HG03565 (cell line): Measurements from ENCODE around the gene KCNJ3.

Experiments
- ATAC-seq: cut with Tn5 transposase; IDR thresholded peaks from one replicate; pipeline ENCODE4 v1.9.1; 2021; ENCODE audit warnings: mild to moderate bottlenecking, moderate library complexity; ENCODE audit not compliant: unreplicated experiment

The KCNJ3 gene

GRCh38 chr2:154698296-154698720 is at the start of gene KCNJ3:
KCNJ3 (plus strand) TSS chr2:154698695; CDS start chr2:154698776, 81 bp downstream.
- ATAC-seq: no peak

DNA sequence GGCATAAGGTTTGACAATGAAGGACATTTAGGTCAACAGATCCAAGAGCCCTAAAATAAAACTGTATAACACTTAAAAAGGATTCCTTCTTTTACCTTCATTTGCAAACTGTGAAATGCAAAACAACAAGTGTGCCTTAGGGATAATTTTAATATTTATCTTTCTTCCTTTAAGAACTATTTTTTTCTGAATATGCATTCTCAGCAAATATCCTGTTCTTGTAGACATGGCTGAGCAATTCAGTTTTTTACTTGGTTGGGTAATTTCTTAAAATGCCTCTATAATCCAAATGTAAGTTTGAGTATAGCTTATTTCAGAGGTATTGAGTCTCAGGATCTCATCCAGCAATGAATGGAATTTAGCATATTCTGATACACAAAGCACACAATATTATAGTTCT is 43.0 kb upstream of the KCNJ3 start:
- no peak for ATAC-seq

DNA sequence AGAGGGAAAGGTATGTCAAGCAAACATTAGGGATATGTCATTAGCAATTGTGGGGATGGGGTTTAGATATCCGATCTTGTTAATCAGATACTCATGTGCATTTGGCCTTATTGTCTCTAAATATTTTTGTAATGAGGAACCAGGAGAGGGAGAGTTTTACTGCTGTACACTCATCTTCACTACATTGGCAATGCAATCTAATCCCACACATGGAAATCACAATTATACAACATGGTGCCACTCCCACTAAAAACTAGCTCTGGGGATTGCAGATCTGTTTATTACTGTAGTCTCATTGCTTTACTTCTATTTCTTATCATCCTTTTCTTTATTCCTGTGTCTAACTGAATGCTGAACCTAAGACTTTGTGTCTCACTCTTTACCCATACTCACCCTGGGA is 39.6 kb upstream of the KCNJ3 start:
- no peak for ATAC-seq

- no peak for ATAC-seq
These were observed 34.2 kb upstream of the KCNJ3 start for GRCh38 chr2:154664248-154664647.

DNA sequence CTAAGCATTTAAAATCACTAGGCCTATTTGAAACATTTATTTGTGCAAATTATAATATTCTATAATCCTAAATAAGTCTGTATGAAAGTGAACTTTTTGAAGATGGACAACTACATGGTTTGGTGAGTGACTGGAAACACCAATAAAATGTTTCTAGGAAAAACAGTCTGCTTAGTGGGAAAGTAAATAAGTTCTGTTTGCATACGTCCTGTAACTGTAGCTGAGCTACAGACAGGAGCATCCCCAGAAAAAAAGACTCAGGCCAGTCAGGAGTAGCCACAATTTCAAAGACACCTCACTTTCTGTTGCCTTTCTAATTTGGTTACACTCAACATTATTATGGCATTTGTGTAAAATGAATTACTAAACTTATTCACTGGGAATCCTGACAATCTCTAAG is 28.4 kb upstream of the KCNJ3 start:
- ATAC-seq: no peak

GRCh38 chr2:154673694-154674093 is 24.8 kb upstream of the KCNJ3 start:
- no peak for ATAC-seq

DNA sequence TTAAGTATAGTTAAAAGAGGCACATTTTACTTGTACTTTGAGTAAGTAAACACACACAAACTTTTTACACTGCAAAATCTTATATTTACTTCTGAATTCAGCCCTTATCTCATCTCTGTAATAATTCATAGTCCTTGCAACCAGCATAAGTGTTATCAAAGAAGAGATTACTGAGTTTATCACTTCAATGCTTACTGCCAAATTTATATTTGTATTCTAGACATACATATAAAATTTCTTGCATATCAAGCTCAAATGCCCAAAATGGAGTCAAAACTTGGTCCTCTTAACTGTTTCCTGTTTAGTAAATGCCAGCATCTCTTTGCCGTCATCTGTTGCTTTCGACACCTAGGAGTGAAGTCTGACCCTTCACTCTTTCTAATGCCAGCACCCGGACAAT is 21.1 kb upstream of the KCNJ3 start:
- ATAC-seq: no peak

DNA sequence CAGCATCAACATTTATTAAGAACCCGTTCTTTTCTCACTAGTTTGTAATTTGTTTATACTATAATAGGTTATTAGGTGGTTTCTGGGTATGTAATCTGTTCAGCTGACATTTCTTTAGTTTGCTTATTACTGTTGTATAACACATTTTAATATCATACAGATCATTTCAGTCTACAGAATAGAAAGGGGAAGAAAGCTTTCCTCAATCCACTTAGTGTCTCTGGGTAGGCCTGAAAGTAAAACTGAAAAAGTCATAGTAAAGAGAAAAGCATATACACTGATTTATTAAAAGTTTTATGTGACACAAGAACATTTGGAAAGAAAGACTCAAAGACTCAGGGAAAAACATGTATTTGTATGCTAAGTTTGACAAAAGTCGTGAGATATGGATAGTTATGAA is 16.8 kb upstream of the KCNJ3 start:
- no peak for ATAC-seq

DNA sequence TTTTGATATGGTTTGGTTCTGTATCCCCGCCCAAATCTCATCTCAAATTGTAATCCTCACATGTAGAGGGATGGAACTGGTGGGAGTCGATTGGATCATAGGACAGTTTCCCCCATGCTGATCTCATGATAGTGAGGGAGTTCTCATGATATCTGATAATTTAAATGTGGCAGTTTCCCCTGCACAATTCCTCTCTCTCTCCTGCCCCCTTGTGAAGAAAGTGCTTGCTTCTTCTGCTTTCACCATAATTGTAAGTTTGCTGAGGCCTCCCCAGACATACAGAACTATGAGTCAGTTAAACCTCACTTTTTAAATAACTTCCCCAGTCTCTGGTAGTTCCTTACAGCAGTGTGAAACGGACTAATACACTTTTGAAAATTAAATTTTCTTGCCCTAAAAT is 12.3 kb upstream of the KCNJ3 start:
- no peak for ATAC-seq

DNA sequence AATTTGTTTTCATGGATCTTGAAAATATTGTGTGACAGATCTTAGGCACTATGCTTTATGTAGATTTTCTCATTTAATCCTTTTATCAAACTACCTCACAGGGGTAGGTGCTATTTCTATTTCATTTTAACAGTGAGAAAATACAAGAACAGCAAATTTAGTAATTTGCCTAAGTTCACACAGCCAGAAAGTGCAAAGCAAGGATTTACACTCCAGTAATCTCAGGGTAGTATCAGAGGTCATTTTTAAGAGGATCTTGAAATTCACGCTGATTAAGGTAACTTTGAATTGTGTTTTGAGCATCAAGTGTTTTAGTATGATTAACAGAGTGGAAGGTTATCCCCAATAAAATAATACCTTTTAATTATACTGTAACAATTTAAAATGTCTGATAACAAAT is 10.1 kb upstream of the KCNJ3 start:
- ATAC-seq: no peak

DNA sequence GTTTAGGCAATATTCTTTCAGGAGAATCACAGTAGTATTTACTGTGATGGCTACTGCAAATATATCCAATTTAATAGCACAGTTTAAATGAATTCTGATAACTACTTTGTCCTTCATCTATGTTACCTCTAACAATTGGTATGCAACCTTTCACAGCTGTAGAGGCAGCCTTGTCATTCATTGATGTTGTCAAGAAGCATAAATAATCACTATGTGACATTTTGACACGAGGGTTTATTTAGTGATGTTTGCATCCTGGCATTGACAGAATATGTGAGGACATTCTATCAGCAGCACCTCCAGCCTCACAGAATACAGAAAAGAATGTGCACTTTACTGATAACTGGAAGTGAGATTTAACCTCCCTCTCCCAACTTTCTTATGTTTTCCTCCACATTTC is 9.3 kb upstream of the KCNJ3 start:
- no peak for ATAC-seq

DNA sequence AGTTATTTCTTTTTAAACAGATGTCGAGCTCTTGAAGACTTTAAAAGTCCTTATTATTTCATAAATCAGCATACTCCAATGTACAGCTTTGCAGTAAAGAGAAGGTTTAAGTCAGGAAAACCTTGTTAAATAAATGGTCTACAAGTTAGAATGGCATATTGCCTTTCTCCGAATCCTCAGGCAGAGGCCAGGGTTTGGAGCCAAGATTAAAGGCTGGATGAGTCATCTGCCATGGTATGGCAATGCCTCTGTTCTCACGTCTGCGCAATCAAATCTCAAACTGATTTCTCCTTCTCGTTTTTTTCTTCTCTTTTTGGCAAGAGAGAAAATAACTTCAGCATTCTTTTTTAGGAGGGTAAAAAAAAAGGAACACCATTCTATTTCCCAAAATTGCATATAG is 5.6 kb upstream of the KCNJ3 start:
- ATAC-seq: no peak

DNA sequence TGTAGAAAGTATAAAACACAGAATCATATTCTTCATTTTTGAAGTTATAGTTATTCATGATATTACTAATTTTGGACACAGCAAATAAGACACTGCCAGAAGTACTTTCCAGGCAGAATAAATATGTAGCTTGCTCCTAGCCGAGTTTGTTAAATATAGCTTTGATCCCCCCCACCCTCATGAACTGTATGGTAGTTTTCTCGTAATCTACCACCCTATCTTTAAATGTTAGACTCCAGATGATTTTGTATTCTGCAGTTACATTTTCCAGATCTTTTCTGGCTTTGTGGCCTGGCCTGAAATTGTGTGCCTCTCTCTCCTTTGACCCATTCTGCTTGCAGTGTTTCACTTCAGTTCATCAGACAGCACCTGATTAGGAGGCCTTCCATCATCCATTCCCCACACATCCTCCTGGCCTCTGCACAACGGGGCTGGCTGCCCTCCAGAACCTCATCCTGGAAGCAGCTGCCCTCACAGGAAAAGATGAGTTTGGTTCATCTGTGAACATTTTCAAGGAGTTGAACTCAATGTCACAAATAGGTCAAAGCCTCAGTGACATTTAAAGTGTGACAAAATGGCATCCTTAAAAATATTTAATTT is 4.7 kb upstream of the KCNJ3 start:
- ATAC-seq: no peak

DNA sequence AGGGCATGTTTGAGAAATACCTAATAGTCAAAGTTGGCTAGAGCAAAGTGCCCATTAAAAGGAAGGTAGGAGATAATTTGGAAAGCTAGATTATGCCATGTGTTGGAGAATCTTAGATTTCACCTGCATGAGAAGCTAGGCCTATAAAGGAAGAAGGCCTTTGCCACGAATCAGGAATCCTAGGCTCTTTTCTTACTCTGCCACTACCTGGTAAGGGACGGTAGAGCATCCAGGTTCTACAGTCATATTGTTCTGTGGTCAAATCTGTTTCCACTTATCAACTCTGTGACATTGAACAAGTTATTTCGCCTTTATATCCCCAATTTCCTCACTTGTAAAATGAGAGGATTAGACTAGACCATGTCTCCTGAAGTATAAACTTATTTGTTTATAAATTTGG is 3.6 kb upstream of the KCNJ3 start:
- ATAC-seq: no peak

GRCh38 chr2:154696369-154696768 is 2.1 kb upstream of the KCNJ3 start:
- no peak for ATAC-seq

- ATAC-seq: no peak
These were observed 1.6 kb upstream of the KCNJ3 start for GRCh38 chr2:154696810-154697417.

DNA sequence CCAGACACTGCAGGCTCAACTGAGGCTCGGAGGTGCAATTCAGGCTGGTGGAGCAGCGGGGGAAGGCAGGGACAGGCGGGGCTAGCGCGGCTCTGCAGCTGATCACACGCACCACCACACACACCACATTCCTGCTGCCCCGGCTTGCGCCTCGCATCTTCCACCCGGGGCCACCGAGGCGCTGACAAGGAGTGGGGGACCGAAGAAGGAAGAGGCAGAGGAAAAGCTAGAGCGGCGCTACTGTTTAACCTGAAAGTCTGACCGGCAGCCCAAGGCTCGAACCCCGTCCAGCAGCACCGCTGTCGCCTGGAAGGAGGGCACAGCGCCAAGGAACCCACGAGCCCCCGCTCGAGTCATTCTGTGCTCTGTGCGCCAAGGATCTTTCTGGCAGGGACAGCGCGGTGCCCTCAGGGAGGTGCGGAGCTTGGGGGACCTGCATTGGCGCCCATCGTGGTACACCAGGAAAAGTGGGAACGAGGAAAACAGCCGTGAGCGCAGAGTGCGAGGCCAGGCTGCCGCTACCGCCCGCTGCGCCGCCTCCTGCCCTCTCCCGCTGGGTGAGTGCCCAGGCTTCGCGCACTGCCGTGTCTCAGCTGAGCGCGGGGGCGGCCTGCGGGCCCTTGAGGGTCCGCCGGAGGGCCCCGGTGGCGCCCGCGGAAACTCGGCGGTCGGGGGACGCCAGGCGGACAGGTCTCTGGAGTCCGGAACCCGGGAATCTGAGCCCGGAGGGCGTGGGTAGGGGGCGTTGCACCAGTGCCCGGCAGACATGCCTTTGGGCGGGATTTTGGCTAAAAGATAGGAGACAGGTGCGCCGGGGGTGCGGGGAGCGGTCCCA is 860 bp upstream of the KCNJ3 start:
- ATAC-seq: no peak

- ATAC-seq: no peak
These were observed 453 bp downstream of the KCNJ3 start for GRCh38 chr2:154698721-154699574.

- ATAC-seq: no peak
These were observed 1.1 kb downstream of the KCNJ3 start for GRCh38 chr2:154699575-154699930.

DNA sequence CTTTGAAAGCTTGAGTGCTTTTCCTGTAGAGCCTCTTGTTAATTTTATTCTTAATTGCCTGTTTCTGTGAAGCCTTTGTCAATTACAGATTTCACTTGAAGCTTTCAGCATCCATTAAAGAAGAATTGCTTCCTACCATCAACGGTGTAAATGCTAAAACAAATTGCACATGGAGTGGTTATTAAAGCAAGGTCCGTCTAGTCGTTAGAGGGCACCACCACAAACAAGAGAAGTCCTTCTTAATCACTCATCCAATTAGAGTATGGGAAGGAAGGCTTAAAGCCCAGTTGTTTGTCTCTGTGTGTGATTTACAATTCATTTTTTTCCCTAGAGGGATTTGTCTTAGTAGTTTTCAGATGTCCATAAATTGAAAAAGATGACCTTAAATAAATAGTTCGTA is 1.6 kb downstream of the KCNJ3 start:
- ATAC-seq: no peak

DNA sequence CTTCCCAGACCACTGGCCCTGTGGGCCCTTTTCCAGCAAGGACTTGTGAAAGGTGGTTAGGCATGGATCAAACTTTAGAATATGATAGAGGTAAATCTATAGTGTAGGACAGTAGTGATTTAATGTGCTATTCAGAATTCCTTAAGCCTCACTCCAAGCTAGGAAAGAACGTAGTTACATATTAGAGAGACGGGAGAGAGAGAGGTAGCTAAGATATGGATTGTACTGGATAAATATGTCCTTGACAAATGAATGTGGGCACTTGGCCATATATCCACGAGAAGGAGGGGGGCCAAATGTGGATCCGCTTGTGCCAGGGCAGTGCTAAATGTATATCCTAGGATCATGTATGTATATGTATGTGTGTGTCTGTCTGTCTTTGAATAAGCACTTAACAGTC is 6.5 kb downstream of the KCNJ3 start:
- ATAC-seq: no peak
